Tibial nerve (tissue), 4 donors: ENCODE measurements around the gene ISYNA1. TPM values are rescaled to one million over a fixed set of nuclear protein-coding genes. Genes with fewer than 3 reads are reported as not detected.

Source experiments
- DNase-seq, 2 donors: peaks; one replicate each; pipeline ENCODE4 v3.0.0-alpha.2; 2019; ENCODE audit warnings: low spot score in 2 of 2
- H3K27ac ChIP-seq, 4 donors: fragments of 200-600 bp; sonication (generic) in 3 of 4; one replicate each; pipeline ENCODE4 v1.5.1; 2017 to 2019; ENCODE audit warnings: mild to moderate bottlenecking in 1 of 4
- H3K27me3 ChIP-seq, 2 donors: fragments of 200-600 bp; sonication (generic) in 1 of 2; one replicate each; pipeline versions ENCODE4 v1.5.1 to v1.6.0; 2017 to 2019
- H3K36me3 ChIP-seq, 3 donors: fragments of 200-600 bp; sonication (generic); one replicate each; pipeline ENCODE4 v1.5.1; 2018 to 2019
- H3K4me1 ChIP-seq, 4 donors: fragments of 200-600 bp; sonication (generic) in 3 of 4; one replicate each; pipeline ENCODE4 v1.5.1; 2017 to 2019
- H3K4me3 ChIP-seq, 4 donors: fragments of 200-600 bp; sonication (generic) in 3 of 4; one replicate each; pipeline ENCODE4 v1.5.1; 2017 to 2019; ENCODE audit warnings: mild to moderate bottlenecking in 1 of 4, moderate library complexity in 1 of 4
- H3K9me3 ChIP-seq, 4 donors: fragments of 200-600 bp; sonication (generic) in 3 of 4; one replicate each; pipeline ENCODE4 v1.5.1; 2017 to 2019
- CTCF ChIP-seq, 5 experiments: fragments of 200-600 bp in 3 of 5; fragments of 450-650 bp in 2 of 5; sonication (generic) in 3 of 5; IDR thresholded peaks; one replicate each; pipeline ENCODE4 v1.5.1; 2016 to 2019; ENCODE audit warnings: antibody characterized with exemption in 5 of 5, mild to moderate bottlenecking in 3 of 5, moderate library complexity in 2 of 5
- EP300 ChIP-seq, 2 donors: sonication (generic); formaldehyde crosslinking; IDR thresholded peaks; one replicate each; pipeline ENCODE4 v1.6.1; 2017; ENCODE audit warnings: antibody characterized with exemption in 2 of 2, mild to moderate bottlenecking in 1 of 2
- POLR2A ChIP-seq, 2 donors: fragments of 450-650 bp; IDR thresholded peaks; one replicate each; pipeline ENCODE4 v1.6.1; 2017; ENCODE audit warnings: antibody characterized with exemption in 2 of 2, mild to moderate bottlenecking in 2 of 2, moderate library complexity in 2 of 2
- WGBS, 2 donors: methylation state at CpG; one replicate each; pipeline ENCODE4 v1.1.5; 2018; 5-methylcytosine and 5-hydroxymethylcytosine counted together
- total RNA-seq, 4 donors: library from RNA; depleted of rRNA; stranded (reverse); fragments of >200 nt; gene quantifications; one replicate each; pipeline ENCODE4 v1.1.0, GENCODE V29; 2016

ISYNA1 gene
- total RNA-seq, 4 donors from 2014 or later: 43.5 to 82.2 (median 52.4) TPM

- WGBS, 2 donors: 73 to 83% methylated on average over 9 of the region's 9 CpGs
- TF ChIP-seq CTCF (IDR thresholded peaks at IDR 0.05): no peak
- no peak for TF ChIP-seq POLR2A (IDR thresholded peaks at IDR 0.05)
- no peak for TF ChIP-seq EP300 (IDR thresholded peaks at IDR 0.05)
- no peaks in the 10 kb centered on the region for H3K9me3 ChIP-seq
Observed at GRCh38 chr19:18439910-18440237, 1.9 kb upstream of the ISYNA1 start.

GRCh38 chr19:18439025-18439909, 1.3 kb upstream of the ISYNA1 start:
- peaks cover 0 to 32% (median 0%) of the 10 kb centered on the region in 3 donors for H3K36me3 ChIP-seq
- no peak for DNase-seq
- no peaks in the 10 kb centered on the region for H3K9me3 ChIP-seq
- H3K4me3 ChIP-seq: no peak overlapping the region
- peak overlapping the region in 3 of 4 donors; percentile 77 to 85 (median 82) for H3K27ac ChIP-seq
- H3K4me1 ChIP-seq: peaks cover 0 to 54% (median 19%) of the 10 kb centered on the region in 4 donors
- no peak for TF ChIP-seq CTCF (IDR thresholded peaks at IDR 0.05)
- TF ChIP-seq POLR2A (IDR thresholded peaks at IDR 0.05): no peak
- no peak for TF ChIP-seq EP300 (IDR thresholded peaks at IDR 0.05)
- H3K27me3 ChIP-seq: no peaks in the 10 kb centered on the region
- WGBS, 2 donors: 47 to 56% methylated on average over 9 to 13 of the region's 13 CpGs

More at GRCh38 chr19:18439910-18440237, 1.9 kb upstream of the ISYNA1 start:
- Histone ChIP-seq H3K36me3 (peaks cover 0 to 32% (median 6%) of the 10 kb centered on the region in 3 donors), H3K27me3 (no peaks in the 10 kb centered on the region), H3K4me3 (no peak overlapping the region), H3K4me1 (peaks cover 0 to 51% (median 19%) of the 10 kb centered on the region in 4 donors), H3K27ac (no peak overlapping the region)
- no peak for DNase-seq

- Histone ChIP-seq H3K36me3 (peaks cover 0 to 26% (median 0%) of the 10 kb centered on the region in 3 donors), H3K27me3 (no peaks in the 10 kb centered on the region), H3K4me3 (peak overlapping the region in 3 of 4 donors; percentile 34 to 72 (median 71)), H3K27ac (peak overlapping the region; percentile 45 to 85 (median 80)), H3K9me3 (no peaks in the 10 kb centered on the region), H3K4me1 (peaks cover 0 to 58% (median 21%) of the 10 kb centered on the region in 4 donors)
- no peak for TF ChIP-seq CTCF (IDR thresholded peaks at IDR 0.05)
- no peak for TF ChIP-seq POLR2A (IDR thresholded peaks at IDR 0.05)
- no peak for TF ChIP-seq EP300 (IDR thresholded peaks at IDR 0.05)
- WGBS, 2 donors: 22 to 32% methylated on average over 17 to 23 of the region's 24 CpGs
- no peak for DNase-seq
Observed at GRCh38 chr19:18438331-18439024, 545 bp upstream of the ISYNA1 start.

GRCh38 chr19:18436671-18437490, 1.1 kb downstream of the ISYNA1 start:
- Histone ChIP-seq H3K36me3 (peaks cover 0 to 23% (median 0%) of the 10 kb centered on the region in 3 donors), H3K27me3 (no peaks in the 10 kb centered on the region), H3K4me3 (peak overlapping the region; percentile 34 to 72 (median 64)), H3K9me3 (no peaks in the 10 kb centered on the region), H3K27ac (peak overlapping the region in 3 of 4 donors; percentile 63 to 85 (median 82)), H3K4me1 (peaks cover 0 to 61% (median 22%) of the 10 kb centered on the region in 4 donors)
- TF ChIP-seq CTCF (IDR thresholded peaks at IDR 0.05): peak in 1 of 5 experiments; percentile 15
- no peak for TF ChIP-seq POLR2A (IDR thresholded peaks at IDR 0.05)
- 35 to 56% methylated on average over 21 to 52 of the region's 67 CpGs for WGBS, 2 donors
- DNase-seq: peak in 1 of 2 donors; percentile 60
